Thyroid gland (tissue), 4 donors: Measurements from ENCODE around the gene C12orf56.
"Not testable (repeated sequence)": the region's sequence is repeated elsewhere in the genome, so short reads cannot be mapped to it uniquely, and the experiment has no call there.

ENCODE experiments used
- CTCF ChIP-seq, 6 experiments: fragments of 200-600 bp in 3 of 6; fragments of 450-650 bp in 3 of 6; sonication (generic) in 3 of 6; IDR thresholded peaks; one replicate each; pipeline ENCODE4 v1.5.1; 2016 to 2019; ENCODE audit warnings: antibody characterized with exemption in 6 of 6, mild to moderate bottlenecking in 2 of 6, inconsistent platforms in 1 of 6, moderate library complexity in 1 of 6
- POLR2A ChIP-seq, 2 donors: fragments of 450-650 bp; IDR thresholded peaks; one replicate each; pipeline ENCODE4 v1.6.1; 2017; ENCODE audit warnings: antibody characterized with exemption in 2 of 2, mild to moderate bottlenecking in 2 of 2, moderate library complexity in 1 of 2

DNA sequence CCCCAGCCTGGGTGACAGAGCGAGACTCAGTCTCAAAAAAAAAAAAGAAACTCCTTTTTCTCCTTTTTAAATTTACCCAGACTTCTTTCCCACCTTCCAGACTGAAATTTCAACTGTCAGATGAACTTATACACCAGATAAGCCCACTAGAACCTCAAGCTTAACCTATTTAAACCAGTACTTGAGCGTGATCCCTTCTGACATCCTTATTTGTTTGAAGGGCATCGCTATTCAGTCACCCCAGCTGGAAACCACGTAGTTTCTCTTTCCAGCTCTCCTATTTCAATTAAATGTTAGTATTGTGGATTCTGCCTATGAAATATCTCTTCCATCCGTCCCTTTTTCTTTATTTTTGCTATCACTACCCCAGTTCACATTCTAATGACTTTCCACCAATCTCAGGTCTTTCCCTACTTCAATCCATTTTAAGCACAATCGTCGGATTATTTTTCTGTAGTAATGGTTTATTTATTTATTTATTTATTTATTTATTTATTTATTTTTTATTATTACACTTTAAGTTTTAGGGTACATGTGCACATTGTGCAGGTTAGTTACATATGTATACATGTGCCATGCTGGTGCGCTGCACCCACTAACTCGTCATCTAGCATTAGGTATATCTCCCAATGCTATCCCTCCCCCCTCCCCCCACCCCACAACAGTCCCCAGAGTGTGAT lies 61.4 kb downstream of the C12orf56 start:
- not testable (repeated sequence) for TF ChIP-seq CTCF, POLR2A (IDR thresholded peaks at IDR 0.05)
